Pancreas (tissue), 10 donors: Measurements from ENCODE around the gene FRS3. TPM values are rescaled to one million over a fixed set of nuclear protein-coding genes. Genes with fewer than 3 reads are reported as not detected.

ENCODE experiments used
- ATAC-seq, 4 donors: fragments of 200-7000 bp; cut with Tn5 transposase; one replicate each; pipeline versions ENCODE4 v1.8.0 to v1.9.1; 2020; ENCODE audit warnings: mild to moderate bottlenecking in 4 of 4, moderate library complexity in 4 of 4
- DNase-seq, 6 donors: peaks; one replicate each; pipeline ENCODE4 v3.0.0-alpha.2; 2020
- FAIRE-seq: peaks from 2 replicates; lab custom pipeline; 2012; peaks lifted over from hg19 to GRCh38; lab: Jason Lieb, UNC
- H3K27ac ChIP-seq, 4 donors: fragments of 200-600 bp; sonication (generic); 1 replicate in 3 of 4; 2 replicates in 1 of 4; pipeline versions ENCODE4 v1.5.0 to v1.8.0; 2020
- H3K27me3 ChIP-seq, 4 donors: fragments of 200-600 bp; one replicate each; pipeline ENCODE4 v1.8.0; 2021
- H3K36me3 ChIP-seq, 3 donors: fragments of 200-600 bp; sonication (generic) in 1 of 3; one replicate each; pipeline versions ENCODE4 v1.5.0 to v1.8.0; 2020 to 2021
- H3K4me1 ChIP-seq, 3 donors: fragments of 200-600 bp; one replicate each; pipeline ENCODE4 v1.8.0; 2021
- H3K4me3 ChIP-seq, 4 donors: fragments of 200-600 bp; sonication (generic) in 2 of 4; one replicate each; pipeline versions ENCODE4 v1.5.0 to v1.8.0; 2020 to 2021
- H3K9me3 ChIP-seq, 4 donors: fragments of 200-600 bp; one replicate each; pipeline ENCODE4 v1.8.0; 2021
- WGBS, 2 donors: extraction: QIAGEN DNeasy Blood & Tissue Kit; methylation state at CpG; one replicate each; pipeline ENCODE4 v1.1.7; 2013; 5-methylcytosine and 5-hydroxymethylcytosine counted together
- intact Hi-C, 3 donors: fragments of 100-400 bp; cut with DNase I; formaldehyde crosslinking; loops; one replicate each; pipeline versions ENCODE4 v1.11.1 to v1.14.2; 2022
- polyA plus RNA-seq, 2 donors: library from polyadenylated mRNA; stranded (reverse); fragments of 200-250 nt; gene quantifications; one replicate each; pipeline ENCODE4 v1.2.3, GENCODE V29; 2013
- total RNA-seq, 6 donors: library from RNA; stranded (reverse); fragmentation: NEBNext Ultra II Directional in 4 of 6; extraction: Animal tissue kit (Norgen Biotek cat#: 25700) in 4 of 6; gene quantifications; one replicate each; pipeline versions ENCODE4 v1.2.1 to v1.2.4, GENCODE V29; 2021 to 2023
- TF ChIP-seq, protein P1 (sequence below), 4 donors: fragments of 200-600 bp; sonication (generic) in 3 of 4; IDR thresholded peaks; one replicate each; pipeline versions ENCODE4 v1.5.0 to v1.8.0; 2021; ENCODE audit warnings: antibody characterized with exemption in 4 of 4
- donor health status: healthy with polysubstance abuse.
- donor health status: DM: no; HTN: no; CAD: no; lungs with moderate emphysema.
- donor health status: DM: no; HTN: no; CAD: no.
- donor health status: control.
- donor health status: control.
- donor health status: Bipolar disorder and iron deficiency.
- donor health status: DM: yes; HTN: yes; CAD: no.
- donor health status: DM: no; HTN: no; CAD: no.
- donor health status: DM: no; HTN: no; CAD: no.
- donor health status: DM: yes; HTN: yes; CAD: no.

Gene FRS3
- total and polyA plus RNA-seq, 8 donors: 2.1 to 7.8 (median 3.7) TPM

DNA sequence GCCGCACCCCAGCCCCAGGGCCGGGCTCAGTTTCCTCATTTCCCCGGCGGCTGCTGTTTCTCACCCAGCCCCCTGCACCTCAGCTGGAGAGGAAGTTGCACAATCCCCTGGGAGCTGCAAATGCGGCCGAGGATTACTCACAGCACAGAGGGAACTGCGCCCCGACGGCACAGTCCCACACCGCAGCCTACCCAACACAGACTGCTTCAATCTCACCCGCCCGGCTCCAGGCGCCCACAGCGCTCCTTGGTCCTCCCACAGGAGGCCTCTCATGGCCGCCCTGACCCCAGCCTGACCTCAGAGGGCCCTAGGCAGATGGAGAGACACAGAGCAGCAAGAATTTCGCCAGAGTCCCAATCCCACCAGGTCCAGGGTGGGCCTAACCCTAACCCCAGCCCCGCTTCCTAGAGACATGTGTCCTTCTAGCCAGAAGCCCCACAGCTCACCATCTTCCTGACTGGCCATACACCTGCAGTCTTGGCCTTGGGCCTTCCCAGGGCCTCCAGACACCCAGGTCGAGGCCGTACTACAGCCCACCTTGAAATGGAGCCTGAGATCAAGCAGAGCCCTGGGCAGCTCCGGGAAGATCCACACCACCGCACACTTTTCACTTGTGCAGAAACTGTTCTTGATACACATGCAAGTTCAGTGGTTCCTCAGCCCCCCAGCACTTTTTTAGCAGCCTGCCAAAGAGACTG, 56.0 kb downstream of the FRS3 start:
- peak overlapping the region in 1 of 4 donors; percentile 1 for H3K4me3 ChIP-seq
- WGBS, 2 donors: 81 to 85% methylated on average over 21 of the region's 21 CpGs

DNA sequence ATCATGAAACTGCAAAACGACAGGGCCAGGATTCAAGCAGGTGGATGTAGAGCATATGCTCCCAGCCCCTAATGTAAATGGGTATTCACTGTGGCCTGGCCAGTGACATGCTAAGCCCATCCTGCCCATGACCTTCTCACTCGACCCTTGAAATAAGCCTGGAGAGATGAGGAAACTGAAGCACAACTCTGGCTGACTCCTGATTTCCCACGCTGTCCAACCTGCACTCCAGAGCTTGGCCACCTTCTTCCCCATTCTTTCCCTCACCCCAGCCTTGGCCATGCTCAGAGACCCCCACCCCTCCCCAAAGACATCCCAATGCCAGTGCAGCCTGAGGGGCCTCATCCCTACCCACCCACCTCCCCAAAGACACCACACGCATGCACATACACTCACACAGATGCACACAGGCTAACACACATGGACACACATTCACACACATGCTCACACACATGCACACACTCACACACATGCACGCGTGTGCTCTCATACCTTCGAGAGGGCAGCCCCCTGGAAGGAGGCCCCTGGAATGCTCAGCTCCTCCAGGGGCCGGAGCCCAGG, 56.7 kb downstream of the FRS3 start:
- H3K4me3 ChIP-seq: peak overlapping the region in 1 of 4 donors; percentile 1
- intact Hi-C loops: no loop called here
- 78 to 82% methylated on average over 8 of the region's 8 CpGs for WGBS, 2 donors
- TF ChIP-seq, protein P1, sequence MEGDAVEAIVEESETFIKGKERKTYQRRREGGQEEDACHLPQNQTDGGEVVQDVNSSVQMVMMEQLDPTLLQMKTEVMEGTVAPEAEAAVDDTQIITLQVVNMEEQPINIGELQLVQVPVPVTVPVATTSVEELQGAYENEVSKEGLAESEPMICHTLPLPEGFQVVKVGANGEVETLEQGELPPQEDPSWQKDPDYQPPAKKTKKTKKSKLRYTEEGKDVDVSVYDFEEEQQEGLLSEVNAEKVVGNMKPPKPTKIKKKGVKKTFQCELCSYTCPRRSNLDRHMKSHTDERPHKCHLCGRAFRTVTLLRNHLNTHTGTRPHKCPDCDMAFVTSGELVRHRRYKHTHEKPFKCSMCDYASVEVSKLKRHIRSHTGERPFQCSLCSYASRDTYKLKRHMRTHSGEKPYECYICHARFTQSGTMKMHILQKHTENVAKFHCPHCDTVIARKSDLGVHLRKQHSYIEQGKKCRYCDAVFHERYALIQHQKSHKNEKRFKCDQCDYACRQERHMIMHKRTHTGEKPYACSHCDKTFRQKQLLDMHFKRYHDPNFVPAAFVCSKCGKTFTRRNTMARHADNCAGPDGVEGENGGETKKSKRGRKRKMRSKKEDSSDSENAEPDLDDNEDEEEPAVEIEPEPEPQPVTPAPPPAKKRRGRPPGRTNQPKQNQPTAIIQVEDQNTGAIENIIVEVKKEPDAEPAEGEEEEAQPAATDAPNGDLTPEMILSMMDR (IDR thresholded peaks at IDR 0.05): no peak
- DNase-seq (no peak), FAIRE-seq (no peak), ATAC-seq (peak in 2 of 4 donors; percentile 10 to 16)
- peak overlapping the region in 2 of 4 donors; percentile 19 to 37 for H3K27ac ChIP-seq
- no peaks in the 10 kb centered on the region for H3K27me3 ChIP-seq
- no peaks in the 10 kb centered on the region for H3K36me3 ChIP-seq
- H3K9me3 ChIP-seq: no peaks in the 10 kb centered on the region
- peaks cover 0 to 4% (median 0%) of the 10 kb centered on the region in 3 donors for H3K4me1 ChIP-seq

More for the DNA sequence above, 56.0 kb downstream of the FRS3 start:
- TF ChIP-seq, protein P1 (IDR thresholded peaks at IDR 0.05): no peak
- no peaks in the 10 kb centered on the region for H3K9me3 ChIP-seq
- intact Hi-C loops: no loop called here
- ATAC-seq (peak; percentile 30 to 83 (median 68)), FAIRE-seq (no peak), DNase-seq (peak in 2 of 6 donors; percentile 43 to 67)
- H3K27ac ChIP-seq: peak overlapping the region in 2 of 4 donors; percentile 37 to 62
- H3K36me3 ChIP-seq: no peaks in the 10 kb centered on the region
- peaks cover 0 to 4% (median 0%) of the 10 kb centered on the region in 3 donors for H3K4me1 ChIP-seq
- no peaks in the 10 kb centered on the region for H3K27me3 ChIP-seq

DNA sequence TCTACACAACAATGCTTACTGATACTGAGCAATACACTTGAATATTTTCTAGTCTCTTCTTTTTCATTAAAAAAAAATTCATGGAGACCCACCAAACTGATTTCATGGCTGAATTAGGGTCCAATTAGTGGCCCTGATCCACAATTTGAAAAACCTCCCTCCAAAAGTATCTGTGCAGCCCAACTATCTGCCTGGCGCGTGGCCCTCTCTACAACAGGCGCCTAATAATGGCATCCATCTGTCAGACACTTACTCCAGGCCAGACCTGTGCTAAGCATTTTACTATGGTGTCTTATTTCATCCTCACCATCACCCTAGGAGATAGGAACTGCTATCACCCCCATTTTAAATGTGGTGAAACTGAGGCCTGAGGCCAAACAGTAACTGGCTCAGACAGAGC, 58.3 kb downstream of the FRS3 start:
- H3K27ac ChIP-seq: no peak overlapping the region
- no peak for ATAC-seq
- DNase-seq: no peak
- WGBS, 2 donors: 95% methylated on average over 3 of the region's 3 CpGs
- no peak overlapping the region for H3K4me3 ChIP-seq
- TF ChIP-seq, protein P1 (IDR thresholded peaks at IDR 0.05): no peak
- peaks cover 0 to 4% (median 0%) of the 10 kb centered on the region in 3 donors for H3K4me1 ChIP-seq
- no peaks in the 10 kb centered on the region for H3K36me3 ChIP-seq
- FAIRE-seq: no peak
- intact Hi-C loops: no loop called here
- H3K27me3 ChIP-seq: no peaks in the 10 kb centered on the region
- no peaks in the 10 kb centered on the region for H3K9me3 ChIP-seq

DNA sequence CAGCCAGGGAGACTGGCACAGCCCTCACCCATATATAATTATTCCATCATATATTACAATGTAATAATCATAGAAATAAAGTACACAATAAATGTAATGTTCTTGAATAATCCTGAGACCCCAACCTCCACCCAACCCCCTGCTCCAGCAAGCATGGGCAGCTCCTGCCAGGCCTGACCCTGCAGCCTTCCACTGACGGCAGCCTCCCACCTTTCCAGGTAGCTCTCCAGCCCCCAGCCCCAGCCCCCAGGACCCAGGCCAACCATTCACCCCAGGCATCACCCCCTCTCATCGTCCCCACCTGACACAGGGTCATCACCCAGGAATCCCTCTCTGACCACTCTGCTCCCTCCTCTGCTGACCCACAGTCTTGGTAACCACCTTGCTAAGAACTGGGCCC, 58.9 kb downstream of the FRS3 start:
- Histone ChIP-seq H3K27ac (no peak overlapping the region), H3K4me1 (peaks cover 0 to 4% (median 0%) of the 10 kb centered on the region in 3 donors), H3K9me3 (no peaks in the 10 kb centered on the region), H3K27me3 (no peaks in the 10 kb centered on the region), H3K4me3 (no peak overlapping the region), H3K36me3 (no peaks in the 10 kb centered on the region)
- TF ChIP-seq, protein P1 (IDR thresholded peaks at IDR 0.05): no peak
- DNase-seq (peak in 1 of 6 donors; percentile 52), ATAC-seq (no peak), FAIRE-seq (no peak)
- intact Hi-C loops: no loop called here
- 92 to 95% methylated on average over 2 of the region's 2 CpGs for WGBS, 2 donors

DNA sequence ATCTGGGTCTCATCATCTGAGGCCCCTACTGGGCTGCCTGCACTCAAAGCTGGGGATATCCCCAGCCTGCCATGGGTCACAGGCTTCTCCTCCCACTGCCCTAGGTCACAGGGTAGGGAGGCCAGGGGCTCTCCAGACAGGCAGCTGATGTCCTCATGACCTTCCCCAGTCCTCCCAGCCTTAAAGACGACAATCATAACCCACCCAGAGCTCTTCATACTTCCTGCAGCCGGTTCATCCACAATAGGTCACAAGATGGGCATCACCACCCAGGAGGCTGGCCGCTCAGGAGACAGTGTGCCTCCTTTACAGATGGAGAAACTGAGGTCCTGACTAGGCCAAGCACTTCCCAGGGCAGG, 59.5 kb downstream of the FRS3 start:
- Histone ChIP-seq H3K9me3 (no peaks in the 10 kb centered on the region), H3K27me3 (no peaks in the 10 kb centered on the region), H3K36me3 (no peaks in the 10 kb centered on the region), H3K4me1 (peaks cover 0 to 4% (median 0%) of the 10 kb centered on the region in 3 donors), H3K27ac (no peak overlapping the region), H3K4me3 (no peak overlapping the region)
- TF ChIP-seq, protein P1 (IDR thresholded peaks at IDR 0.05): no peak
- no peak for DNase-seq
- no peak for FAIRE-seq
- intact Hi-C loops: no loop called here
- WGBS, 2 donors: 84 to 89% methylated on average over 3 of the region's 3 CpGs
- ATAC-seq: peak in 1 of 4 donors; percentile 15
